Astrocyte of the cerebellum (primary cell): ENCODE results near the gene RAD51D.

Experiments used
- DNase-seq: peaks from one replicate; pipeline ENCODE4 v3.0.0-alpha.2; 2011; ENCODE audit warnings: low read depth
- H3K4me3 ChIP-seq: 2 replicates; pipeline ENCODE4 v1.5.1; 2011; ENCODE audit warnings: mild to moderate bottlenecking, low read depth, low read length, moderate library complexity
- CTCF ChIP-seq: IDR thresholded peaks from 2 replicates; pipeline ENCODE4 v1.5.1; 2012; ENCODE audit warnings: low read length, low read depth, moderate library complexity, mild to moderate bottlenecking; ENCODE audit errors: missing control alignments
- in situ Hi-C: cut with HindIII; loops from 2 replicates; pipeline ENCODE4 v1.10.0; 2017; ENCODE audit warnings: low sequenced_read_pairs

Gene RAD51D

DNA sequence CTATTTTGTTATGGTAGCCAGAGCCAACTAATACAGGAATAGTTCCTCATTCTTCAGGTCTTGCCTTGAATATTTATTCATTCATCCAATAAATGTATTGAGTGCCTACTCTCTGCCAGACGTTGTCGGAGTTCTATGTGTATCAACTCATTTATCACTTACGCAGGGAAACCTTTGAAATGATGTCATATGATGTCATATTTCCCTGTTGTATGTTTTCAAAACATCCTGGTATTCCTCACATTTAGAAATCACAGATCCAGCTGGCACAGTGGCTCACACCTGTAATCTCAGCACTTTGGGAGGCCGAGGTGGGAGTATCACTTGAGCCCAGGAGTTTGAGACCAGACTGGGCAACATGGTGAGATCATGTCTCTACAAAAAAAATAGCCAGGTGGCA, 25.2 kb upstream of the RAD51D start:
- H3K4me3 ChIP-seq, result no peak overlapping the region
- DNase-seq, result no peak
- TF ChIP-seq CTCF, result no peak
- in situ Hi-C loops, result loop anchor here (25.0 kb wide), 3 partner anchors 392 to 708 kb away; partner anchors contain the start of gene SLFN12L

DNA sequence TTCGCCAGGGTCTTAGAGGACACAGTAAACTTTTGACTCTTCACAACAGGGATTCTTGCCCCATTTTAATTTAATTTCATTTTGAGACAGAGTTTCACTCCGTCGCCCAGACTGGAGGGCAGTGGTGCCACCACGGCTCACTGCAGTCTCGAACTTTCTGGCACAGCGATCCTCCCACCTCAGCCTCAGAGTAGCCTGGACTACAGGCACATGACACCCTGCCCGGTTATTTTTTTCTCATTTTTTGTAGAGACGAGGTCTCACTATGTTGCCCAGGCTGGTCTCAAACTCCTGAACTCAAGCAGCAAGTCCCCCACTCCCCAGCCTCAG, 22.8 kb upstream of the RAD51D start:
- H3K4me3 ChIP-seq, result peak overlapping the region; percentile 95
- TF ChIP-seq CTCF, result no peak
- DNase-seq, result no peak
- in situ Hi-C loops, result loop anchor here (25.0 kb wide), 3 partner anchors 395 to 705 kb away; partner anchors contain the start of gene SLFN12L

GRCh38 chr17:35141681-35142466, 22.2 kb upstream of the RAD51D start, which contains the start of gene NLE1:
NLE1 (minus strand) TSS chr17:35142303; CDS start chr17:35142275, 28 bp downstream.
- in situ Hi-C loops, result loop anchor here (25.0 kb wide), 3 partner anchors 395 to 705 kb away; partner anchors contain the start of gene SLFN12L
- peak within 1 kb of the TSS; percentile 95 for H3K4me3 ChIP-seq
- peak; percentile 93 for TF ChIP-seq CTCF
- DNase-seq, result peak; percentile 48

DNA sequence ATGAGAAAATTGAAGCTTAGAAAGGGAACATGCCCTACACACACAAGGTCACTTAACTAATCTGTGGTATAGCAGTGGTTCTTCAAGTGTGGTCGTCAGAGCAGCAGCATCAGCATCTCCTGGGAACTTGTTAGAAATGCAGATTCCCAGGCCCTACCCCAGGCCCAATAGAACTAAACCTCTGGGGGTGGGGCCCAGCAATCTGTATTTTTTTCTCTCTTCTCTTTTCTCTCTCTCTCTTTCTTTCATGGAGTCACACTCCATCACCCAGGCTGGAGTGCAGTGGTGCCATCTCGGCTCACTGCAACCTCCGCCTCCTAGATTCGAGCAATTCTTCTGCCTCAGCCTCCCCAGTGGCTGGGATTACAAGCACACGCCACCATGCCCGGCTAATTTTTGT, 18.6 kb upstream of the RAD51D start:
- no peak for TF ChIP-seq CTCF
- in situ Hi-C loops, result loop anchor here (25.0 kb wide), 3 partner anchors 399 to 701 kb away; partner anchors contain the start of gene SLFN12L
- no peak for DNase-seq

DNA sequence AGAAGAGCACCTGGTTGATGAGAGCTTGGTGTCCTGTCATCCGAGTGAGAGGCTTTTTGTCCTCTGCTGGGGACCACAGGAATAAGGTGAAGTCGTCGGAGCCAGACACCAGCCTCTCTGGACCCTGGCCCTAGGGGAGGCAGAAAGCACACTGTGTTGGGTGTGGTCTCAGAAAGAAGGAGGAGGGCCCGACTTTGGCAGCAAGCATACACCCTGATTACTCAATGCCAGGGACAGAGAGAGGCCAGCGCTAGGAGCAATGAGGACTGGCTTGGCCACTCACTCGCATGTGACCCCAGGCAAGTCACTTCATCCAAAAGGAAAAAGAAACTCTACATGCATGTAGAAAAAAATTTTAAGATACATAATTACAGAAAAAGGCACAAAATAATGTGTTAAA, 15.7 kb upstream of the RAD51D start:
- in situ Hi-C loops, result loop anchor here (25.0 kb wide), 3 partner anchors 402 to 698 kb away; partner anchors contain the start of gene SLFN12L
- H3K4me3 ChIP-seq, result no peak overlapping the region
- DNase-seq, result no peak
- TF ChIP-seq CTCF, result no peak

More for the DNA sequence above, 18.6 kb upstream of the RAD51D start:
- no peak overlapping the region for H3K4me3 ChIP-seq

- no peak overlapping the region for H3K4me3 ChIP-seq
- no peak for DNase-seq
- in situ Hi-C loops, result loop anchor here (25.0 kb wide), 3 partner anchors 404 to 696 kb away; partner anchors contain the start of gene SLFN12L
- TF ChIP-seq CTCF, result no peak
Observed at GRCh38 chr17:35132816-35133550, 13.3 kb upstream of the RAD51D start.
